Subcutaneous adipose tissue (tissue), 4 donors: ENCODE results near the gene ATP5PB. TPM values are rescaled to one million over a fixed set of nuclear protein-coding genes. Genes with fewer than 3 reads are reported as not detected.

Experiments used
- total RNA-seq, 4 donors: library from RNA; depleted of rRNA; stranded (reverse); fragments of >200 nt; gene quantifications; one replicate each; pipeline ENCODE4 v1.1.0, GENCODE V29; 2016
- TF ChIP-seq, protein P1 (sequence below): fragments of 450-650 bp; IDR thresholded peaks from one replicate; pipeline ENCODE4 v1.5.1; 2016; ENCODE audit warnings: low read depth, mild to moderate bottlenecking, control low read depth, antibody characterized with exemption, moderate library complexity

The ATP5PB gene
- total RNA-seq, 4 donors from 2014 or later: 114 to 272 (median 152) TPM

DNA sequence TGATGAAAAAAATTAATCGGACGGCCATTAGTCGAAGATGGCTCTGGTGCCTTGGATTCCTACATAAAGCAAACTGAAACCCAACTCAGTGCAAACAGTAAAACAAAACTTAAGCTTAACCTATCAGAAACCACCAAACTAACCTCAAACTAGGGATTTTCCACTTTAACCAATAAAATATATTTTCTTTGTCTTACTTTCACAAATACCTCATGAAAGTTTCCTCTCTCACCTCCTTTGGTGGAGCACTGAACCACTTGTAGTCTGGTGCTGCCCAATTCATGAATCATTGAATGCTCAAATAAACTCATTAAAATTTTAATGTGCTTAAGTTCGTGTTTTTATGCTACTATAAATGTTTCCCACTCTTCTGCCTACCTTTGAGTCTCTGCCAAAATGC, 47.1 kb downstream of the ATP5PB start:
- TF ChIP-seq, protein P1, sequence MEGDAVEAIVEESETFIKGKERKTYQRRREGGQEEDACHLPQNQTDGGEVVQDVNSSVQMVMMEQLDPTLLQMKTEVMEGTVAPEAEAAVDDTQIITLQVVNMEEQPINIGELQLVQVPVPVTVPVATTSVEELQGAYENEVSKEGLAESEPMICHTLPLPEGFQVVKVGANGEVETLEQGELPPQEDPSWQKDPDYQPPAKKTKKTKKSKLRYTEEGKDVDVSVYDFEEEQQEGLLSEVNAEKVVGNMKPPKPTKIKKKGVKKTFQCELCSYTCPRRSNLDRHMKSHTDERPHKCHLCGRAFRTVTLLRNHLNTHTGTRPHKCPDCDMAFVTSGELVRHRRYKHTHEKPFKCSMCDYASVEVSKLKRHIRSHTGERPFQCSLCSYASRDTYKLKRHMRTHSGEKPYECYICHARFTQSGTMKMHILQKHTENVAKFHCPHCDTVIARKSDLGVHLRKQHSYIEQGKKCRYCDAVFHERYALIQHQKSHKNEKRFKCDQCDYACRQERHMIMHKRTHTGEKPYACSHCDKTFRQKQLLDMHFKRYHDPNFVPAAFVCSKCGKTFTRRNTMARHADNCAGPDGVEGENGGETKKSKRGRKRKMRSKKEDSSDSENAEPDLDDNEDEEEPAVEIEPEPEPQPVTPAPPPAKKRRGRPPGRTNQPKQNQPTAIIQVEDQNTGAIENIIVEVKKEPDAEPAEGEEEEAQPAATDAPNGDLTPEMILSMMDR: no peak

DNA sequence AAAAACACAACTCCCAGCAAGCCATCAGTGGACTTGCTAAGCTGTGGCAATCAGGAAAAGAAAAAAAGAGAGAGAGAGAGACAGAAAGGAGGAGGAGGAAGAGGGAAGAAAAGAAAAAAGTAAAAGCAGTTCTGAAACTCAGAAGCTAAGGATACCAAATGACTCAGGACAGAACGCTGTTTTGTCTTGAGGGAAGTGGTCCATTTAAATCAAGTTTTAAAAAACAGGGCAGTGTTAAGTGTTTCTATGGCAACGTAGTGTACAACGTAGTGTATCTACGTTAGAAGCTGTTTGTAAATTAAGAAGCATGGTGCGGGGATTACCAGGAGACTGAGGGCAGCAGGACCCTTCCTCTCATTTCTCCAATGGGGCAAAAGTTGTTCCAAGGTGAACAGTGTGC, 48.3 kb downstream of the ATP5PB start:
- TF ChIP-seq, protein P1: no peak

DNA sequence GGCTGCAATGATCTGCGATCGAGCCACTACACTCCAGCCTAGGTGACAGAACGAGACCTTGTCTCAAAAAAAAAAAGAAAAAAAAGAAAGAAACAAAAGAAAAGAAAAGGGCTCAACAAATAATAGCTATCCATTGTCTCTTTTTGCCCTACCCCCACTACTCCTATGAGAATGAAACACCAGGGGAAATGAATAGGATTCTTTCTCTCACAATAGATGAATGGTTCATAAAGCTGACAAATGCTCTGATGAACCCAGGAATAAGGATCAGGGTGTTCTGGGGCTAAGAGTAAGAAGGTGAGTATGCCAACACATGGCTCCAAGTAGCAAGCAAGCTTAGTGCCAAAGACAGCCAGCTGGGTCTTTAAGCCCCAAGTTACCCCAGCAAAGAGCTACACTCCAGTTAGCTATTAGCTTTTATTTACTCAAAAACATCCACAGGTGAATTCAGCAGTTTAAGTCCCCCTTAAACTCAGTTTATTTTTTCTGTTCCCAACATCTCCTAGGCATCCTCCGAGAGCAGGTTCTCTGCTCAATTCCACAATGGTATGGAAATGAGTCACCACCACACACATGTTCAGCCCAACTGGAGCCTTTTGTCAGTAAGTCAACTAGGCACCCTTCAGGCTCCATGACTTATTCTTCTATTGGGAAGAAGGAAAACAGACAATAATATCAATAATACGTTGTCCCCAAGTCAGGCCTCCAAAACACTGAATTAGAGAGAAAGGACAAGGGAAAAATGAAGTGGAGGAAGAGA, 49.9 kb downstream of the ATP5PB start:
- TF ChIP-seq, protein P1: no peak

DNA sequence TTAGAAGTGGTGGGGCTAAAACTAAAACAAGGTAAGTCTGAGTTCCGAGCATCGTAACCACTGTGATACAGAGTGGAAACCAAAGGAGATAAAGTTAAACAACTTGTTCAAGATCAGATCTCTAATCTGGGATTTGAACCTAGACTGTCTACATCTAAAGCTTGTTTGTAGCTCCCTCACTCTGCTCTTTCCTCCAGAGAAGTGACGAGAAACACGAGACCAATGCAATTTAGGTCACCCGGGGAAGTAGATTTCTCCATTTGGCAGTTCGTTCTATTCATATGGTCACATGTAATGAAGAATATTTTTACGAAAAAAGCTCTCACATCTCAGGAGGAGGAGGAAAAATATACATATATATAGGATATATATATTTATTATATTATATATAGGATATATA, 52.4 kb downstream of the ATP5PB start:
- TF ChIP-seq, protein P1: no peak

DNA sequence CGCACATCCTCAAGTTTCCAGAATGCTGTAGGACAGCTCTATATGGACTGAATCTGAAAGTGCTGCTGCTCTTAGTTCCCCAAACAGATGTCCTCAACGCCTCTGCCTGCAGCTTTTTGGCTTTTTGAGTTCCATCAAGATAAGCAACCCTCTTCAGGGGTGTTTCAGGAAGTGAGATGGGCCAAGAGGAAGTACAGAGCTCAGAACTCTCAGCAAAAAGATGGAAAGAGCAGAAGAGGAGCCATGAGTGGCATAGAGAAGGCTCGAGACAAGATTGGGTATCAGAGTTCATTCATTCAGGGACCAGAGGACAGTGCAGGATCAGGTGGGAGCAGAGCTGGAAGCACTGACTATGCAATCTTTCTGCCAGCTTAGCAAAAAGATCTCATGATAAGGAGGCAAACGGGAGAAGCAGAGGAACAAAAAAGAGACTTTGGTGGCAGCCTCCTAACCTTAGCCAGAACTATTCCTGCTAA, 54.4 kb downstream of the ATP5PB start, which contains the start of the genes ADORA3 and TMIGD3:
ADORA3 (minus strand) TSS at position 49 of the 476 bp plus-strand sequence. CDS start 279 bp downstream, outside the sequence.
TMIGD3 (minus strand) TSS at position 49 of the 476 bp plus-strand sequence. CDS start 279 bp downstream, outside the sequence.
- TF ChIP-seq, protein P1: no peak

DNA sequence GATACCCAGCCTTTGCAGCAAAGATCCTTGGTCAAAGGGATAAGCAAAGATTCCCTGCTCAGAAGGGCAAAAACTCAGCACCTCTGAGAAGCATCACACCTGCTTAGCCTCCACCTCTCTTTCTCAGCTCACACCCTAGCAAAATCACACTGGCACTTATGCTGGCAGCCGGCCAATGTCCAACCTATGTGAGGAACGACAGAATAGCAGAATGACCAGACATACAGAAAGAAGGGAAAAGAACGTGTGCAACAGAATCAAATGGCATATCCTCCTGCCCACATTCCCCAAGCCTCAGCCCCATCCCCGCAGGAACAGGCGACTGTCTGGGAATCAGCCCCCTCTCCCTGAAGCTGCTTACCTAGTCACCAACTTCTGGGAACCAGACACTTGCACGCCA, 54.8 kb downstream of the ATP5PB start:
- TF ChIP-seq, protein P1: no peak

DNA sequence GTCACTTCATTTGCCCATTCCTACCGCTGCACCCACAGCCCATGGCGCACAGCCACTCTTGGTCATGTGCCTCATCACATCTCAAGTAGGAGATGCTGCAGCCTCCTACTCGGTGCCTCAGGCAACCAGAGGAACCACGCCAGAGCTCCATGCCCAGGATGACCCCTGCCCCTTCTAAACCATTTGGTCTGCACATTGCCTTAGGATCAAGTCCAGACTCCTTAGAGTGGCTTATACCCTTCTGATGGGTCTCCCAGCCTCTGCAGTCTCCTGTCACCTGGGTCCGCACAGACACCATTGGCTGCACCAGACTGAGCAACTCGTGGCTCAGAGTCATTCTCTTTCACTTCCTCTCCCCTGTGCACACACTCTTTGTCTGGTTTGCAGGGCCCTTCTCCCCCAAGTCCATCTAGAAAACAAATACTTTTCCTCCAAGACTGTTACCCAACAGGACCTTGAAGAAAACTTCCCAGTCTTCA, 56.4 kb downstream of the ATP5PB start:
- TF ChIP-seq, protein P1: no peak
